ENCODE results near the gene ZBTB42. TPM values are rescaled to one million over a fixed set of nuclear protein-coding genes. Genes with fewer than 3 reads are reported as not detected.

ZBTB42 gene
- total and polyA plus RNA-seq, 2 of the 4 experiments (the other 2 are of a cell fraction) = 1.3 to 2.3 TPM

DNA sequence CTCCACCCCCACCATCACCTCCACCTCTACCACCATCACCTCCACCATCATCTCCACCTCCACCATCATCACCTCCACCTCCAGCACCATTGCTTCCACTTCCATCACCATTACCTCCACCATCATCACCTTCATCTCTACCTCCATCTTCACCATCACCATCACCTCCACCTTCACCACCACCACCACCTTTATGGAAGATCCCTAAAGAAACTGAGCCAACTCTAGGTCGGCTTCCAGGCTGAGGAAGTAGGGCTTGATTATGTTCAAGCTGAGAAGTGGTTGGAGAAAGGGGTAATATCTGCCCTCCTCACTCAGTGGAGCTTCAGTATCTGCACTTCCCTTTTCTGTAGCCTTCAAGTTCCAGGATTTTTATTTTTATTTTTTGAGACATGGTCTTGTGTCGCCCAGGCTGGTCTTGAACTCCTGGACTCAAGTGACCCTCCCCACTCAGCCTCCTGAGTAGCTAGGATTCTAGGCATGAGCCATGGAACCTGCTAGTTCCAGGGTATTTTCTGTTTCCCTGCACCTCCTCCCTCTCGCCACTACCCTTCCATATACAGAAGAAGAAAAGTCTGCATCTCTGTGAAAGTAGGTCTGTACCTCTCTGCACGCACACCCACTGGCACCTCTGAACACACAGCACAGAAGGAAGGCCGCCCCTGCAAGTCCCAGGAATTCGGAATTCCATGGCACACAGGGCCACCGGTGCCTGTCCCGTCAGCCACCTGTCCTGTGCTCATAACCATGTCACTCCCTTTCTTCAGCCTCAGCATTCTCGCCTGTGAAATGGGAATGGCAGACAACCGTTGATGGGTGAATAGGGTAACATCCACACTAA is 5.9 kb downstream of the ZBTB42 start (continued):
- no peak for TF ChIP-seq FOS (IDR thresholded peaks at IDR 0.05; ENCODE audit: low read depth, low read length)
- TF ChIP-seq, protein P1, sequence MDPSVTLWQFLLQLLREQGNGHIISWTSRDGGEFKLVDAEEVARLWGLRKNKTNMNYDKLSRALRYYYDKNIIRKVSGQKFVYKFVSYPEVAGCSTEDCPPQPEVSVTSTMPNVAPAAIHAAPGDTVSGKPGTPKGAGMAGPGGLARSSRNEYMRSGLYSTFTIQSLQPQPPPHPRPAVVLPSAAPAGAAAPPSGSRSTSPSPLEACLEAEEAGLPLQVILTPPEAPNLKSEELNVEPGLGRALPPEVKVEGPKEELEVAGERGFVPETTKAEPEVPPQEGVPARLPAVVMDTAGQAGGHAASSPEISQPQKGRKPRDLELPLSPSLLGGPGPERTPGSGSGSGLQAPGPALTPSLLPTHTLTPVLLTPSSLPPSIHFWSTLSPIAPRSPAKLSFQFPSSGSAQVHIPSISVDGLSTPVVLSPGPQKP (IDR thresholded peaks at IDR 0.05; ENCODE audit: borderline replicate concordance, low read depth, low read length) = no peak
- no peak for TF ChIP-seq MAFK (IDR thresholded peaks at IDR 0.05; ENCODE audit: low read depth, low read length)
- TF ChIP-seq SMC3 (IDR thresholded peaks at IDR 0.05; ENCODE audit: low read depth, low read length) = no peak
- no peak for TF ChIP-seq RFX5 (IDR thresholded peaks at IDR 0.05; ENCODE audit: low read depth, low read length)
